ENCODE measurements around the gene ELMO1. TPM values are rescaled to one million over a fixed set of nuclear protein-coding genes. Genes with fewer than 3 reads are reported as not detected.

The ELMO1 gene
- total and polyA plus RNA-seq, 10 donors: 26.0 to 494 (median 201) TPM

- Histone ChIP-seq H3K36me3 (peaks cover 0 to 64% (median 10%) of the 10 kb centered on the region in 6 donors), H3K4me1 (no peaks in the 10 kb centered on the region), H3K4me3 (no peak overlapping the region), H3K9me3 (peaks cover 6 to 32% (median 21%) of the 10 kb centered on the region in 8 donors), H3K27me3 (replicated peaks in 1 of 7) (no peaks in the 10 kb centered on the region), H3K27ac (no peak overlapping the region)
- no peak for DNase-seq
- TF ChIP-seq CTCF (IDR thresholded peaks at IDR 0.05 in 8 of 11, conservative IDR thresholded peaks at IDR 0.05 in 3 of 11) (no peak), POLR2A (IDR thresholded peaks at IDR 0.05) (no peak), POLR2AphosphoS5 (IDR thresholded peaks at IDR 0.05) (no peak)
- 90 to 98% (median 96%) methylated on average over 3 of the region's 3 CpGs for WGBS, 5 donors
- intact Hi-C loops (cut with DNase I; ENCODE audit: low total_unique reads): no loop called here
These were observed 409.4 kb downstream of the ELMO1 start for GRCh38 chr7:37039131-37039749.

- Histone ChIP-seq H3K27ac (no peak overlapping the region), H3K4me3 (no peak overlapping the region), H3K36me3 (peaks cover 0 to 61% (median 10%) of the 10 kb centered on the region in 6 donors), H3K27me3 (replicated peaks in 1 of 7) (no peaks in the 10 kb centered on the region), H3K4me1 (no peaks in the 10 kb centered on the region), H3K9me3 (peaks cover 6 to 32% (median 21%) of the 10 kb centered on the region in 8 donors)
- no peak for DNase-seq
- intact Hi-C loops (cut with DNase I; ENCODE audit: low total_unique reads): no loop called here
- TF ChIP-seq POLR2A (IDR thresholded peaks at IDR 0.05): no peak
- no peak for TF ChIP-seq POLR2AphosphoS5 (IDR thresholded peaks at IDR 0.05)
- no peak for TF ChIP-seq CTCF (IDR thresholded peaks at IDR 0.05 in 8 of 11, conservative IDR thresholded peaks at IDR 0.05 in 3 of 11)
These were observed 410.0 kb downstream of the ELMO1 start for GRCh38 chr7:37038706-37039105.

- H3K36me3 ChIP-seq: peaks cover 0 to 61% (median 13%) of the 10 kb centered on the region in 6 donors
- peaks cover 0 to 6% (median 0%) of the 10 kb centered on the region in 6 donors for H3K4me1 ChIP-seq
- 65 to 86% (median 77%) methylated on average over 5 of the region's 5 CpGs for WGBS, 5 donors
- H3K27me3 ChIP-seq (replicated peaks in 1 of 7): no peaks in the 10 kb centered on the region
- no peak for TF ChIP-seq POLR2A (IDR thresholded peaks at IDR 0.05)
- peak in 1 of 3 donors; percentile 22 for TF ChIP-seq POLR2AphosphoS5 (IDR thresholded peaks at IDR 0.05)
- H3K27ac ChIP-seq: no peak overlapping the region
- H3K9me3 ChIP-seq: peaks cover 6 to 32% (median 21%) of the 10 kb centered on the region in 8 donors
- no peak for DNase-seq
- no peak overlapping the region for H3K4me3 ChIP-seq
- intact Hi-C loops (cut with DNase I; ENCODE audit: low total_unique reads): no loop called here
These were observed 411.4 kb downstream of the ELMO1 start for GRCh38 chr7:37037286-37037685.

- Histone ChIP-seq H3K4me3 (no peak overlapping the region), H3K36me3 (peaks cover 0 to 69% (median 13%) of the 10 kb centered on the region in 6 donors), H3K27me3 (replicated peaks in 1 of 7) (no peaks in the 10 kb centered on the region), H3K9me3 (peaks cover 6 to 27% (median 21%) of the 10 kb centered on the region in 8 donors), H3K27ac (no peak overlapping the region), H3K4me1 (peaks cover 0 to 22% (median 3%) of the 10 kb centered on the region in 6 donors)
- no peak for TF ChIP-seq POLR2A (IDR thresholded peaks at IDR 0.05)
- no peak for TF ChIP-seq CTCF (IDR thresholded peaks at IDR 0.05 in 8 of 11, conservative IDR thresholded peaks at IDR 0.05 in 3 of 11)
- TF ChIP-seq POLR2AphosphoS5 (IDR thresholded peaks at IDR 0.05): no peak
- intact Hi-C loops (cut with DNase I; ENCODE audit: low total_unique reads): no loop called here
- no peak for DNase-seq
These were observed 413.0 kb downstream of the ELMO1 start for GRCh38 chr7:37035631-37036030.

All from spleen (tissue), 11 donors.